K562 (cell line): Measurements from ENCODE around the gene CTXND1. TPM values are rescaled to one million over a fixed set of nuclear protein-coding genes. Genes with fewer than 3 reads are reported as not detected.

Source experiments
- ATAC-seq: fragments of 200-7000 bp; cut with Tn5 transposase; 3 replicates; pipeline ENCODE4 v1.9.1; 2020; ENCODE audit warnings: moderate library complexity
- BruUV-seq: library from RNA; stranded (reverse); fragments of 400-500 nt; replicated peaks from 2 replicates; lab custom pipeline; 2021; lab: Mats Ljungman, UMichigan
- CTCF ChIA-PET: fragments of 300-600 bp; formaldehyde crosslinking; extraction: SDS; loops from one replicate; lab custom pipeline; 2021; ENCODE audit warnings: low intra/inter-chr PET ratio; lab: Yijun Ruan, JAX
- POLR2A ChIA-PET: fragments of 300-600, 350-650 bp; sonication (Branson Sonifier 250); formaldehyde crosslinking; extraction: SDS; loops from one replicate; lab custom pipeline; 2021; ENCODE audit warnings: antibody characterized with exemption, inconsistent platforms; lab: Yijun Ruan, JAX
- DNase-seq, 4 experiments: peaks; one replicate each; pipeline versions ENCODE4 v3.0.0 to v3.0.0-alpha.2; 2011 to 2018; ENCODE audit warnings: low spot score in 3 of 4, mixed read lengths in 3 of 4; ENCODE audit errors: extremely low read depth in 1 of 4
- FAIRE-seq: peaks from 2 replicates; lab custom pipeline; 2011; peaks lifted over from hg19 to GRCh38; lab: Jason Lieb, UNC
- H2AFZ ChIP-seq: 2 replicates; pipeline ENCODE4 v1.6.0; 2011; ENCODE audit warnings: low read depth, low read length, control low read depth, inconsistent platforms
- H3K27ac ChIP-seq: fragments of 200-600 bp; 3 replicates; pipeline ENCODE4 v1.8.0; 2011; ENCODE audit warnings: low read depth, mild to moderate bottlenecking, control low read depth, inconsistent platforms, low read length, moderate library complexity, mixed read lengths; ENCODE audit errors: extremely low read depth
- H3K27me3 ChIP-seq, 2 experiments: fragments of 300-600 bp in 1 of 2; 2 replicates in 1 of 2; 3 replicates in 1 of 2; pipeline versions ENCODE4 v1.6.0 to v1.8.0; 2011; ENCODE audit warnings: inconsistent platforms in 2 of 2, low read length in 2 of 2, mild to moderate bottlenecking in 1 of 2, mixed read lengths in 1 of 2, moderate library complexity in 1 of 2; ENCODE audit not compliant: control insufficient read depth in 2 of 2, insufficient read depth in 2 of 2
- H3K36me3 ChIP-seq: fragments of 300-600 bp; 3 replicates; pipeline ENCODE4 v1.8.0; 2011; ENCODE audit warnings: mild to moderate bottlenecking, low read length, inconsistent platforms; ENCODE audit not compliant: control insufficient read depth, insufficient read depth
- H3K4me1 ChIP-seq, 2 experiments: fragments of 200-600 bp in 1 of 2; replicated peaks in 1 of 2; 2 replicates in 1 of 2; 3 replicates in 1 of 2; pipeline versions ENCODE4 v1.5.1 to v1.8.0; 2011; ENCODE audit warnings: inconsistent platforms in 2 of 2, low read length in 2 of 2, mild to moderate bottlenecking in 1 of 2, mixed read lengths in 1 of 2, moderate library complexity in 1 of 2; ENCODE audit not compliant: control insufficient read depth in 2 of 2, insufficient read depth in 2 of 2
- H3K4me2 ChIP-seq: 2 replicates; pipeline ENCODE4 v1.6.1; 2011; ENCODE audit warnings: low read length, control low read depth, inconsistent platforms, mixed read lengths; ENCODE audit not compliant: insufficient read depth
- H3K4me3 ChIP-seq: fragments of 200-600 bp; sonication (generic), shearing (Covaris generic); 2 replicates; pipeline ENCODE4 v1.5.1; 2016; ENCODE audit warnings: control low read depth, inconsistent platforms
- H3K79me2 ChIP-seq: fragments of 200-600 bp; 3 replicates; pipeline ENCODE4 v1.8.0; 2011; ENCODE audit warnings: low read length, inconsistent platforms; ENCODE audit not compliant: control insufficient read depth, insufficient read depth
- H3K9ac ChIP-seq, 2 experiments: 2 replicates each; pipeline versions ENCODE4 v1.6.0 to v1.6.1; 2011; ENCODE audit warnings: low read depth in 2 of 2, low read length in 2 of 2, control low read depth in 1 of 2, inconsistent platforms in 1 of 2, mild to moderate bottlenecking in 1 of 2, mixed read lengths in 1 of 2; ENCODE audit not compliant: insufficient read depth in 1 of 2
- H3K9me1 ChIP-seq: one replicate; pipeline ENCODE4 v1.6.0; 2011; ENCODE audit warnings: inconsistent platforms, mild to moderate bottlenecking, low read length, moderate library complexity; ENCODE audit not compliant: control insufficient read depth, insufficient read depth
- H3K9me3 ChIP-seq: replicated peaks from 2 replicates; pipeline ENCODE4 v1.5.1; 2011; ENCODE audit warnings: low read depth, low read length, inconsistent platforms; ENCODE audit not compliant: control insufficient read depth, insufficient read depth
- H4K20me1 ChIP-seq: replicated peaks from 2 replicates; pipeline ENCODE4 v1.6.1; 2011; ENCODE audit warnings: low read length, inconsistent platforms, mixed read lengths; ENCODE audit not compliant: control insufficient read depth, insufficient read depth
- CBX2 ChIP-seq: fragments of 200-600 bp; sonication (generic); IDR thresholded peaks from one replicate; pipeline ENCODE4 v1.6.1; 2012; ENCODE audit warnings: mild to moderate bottlenecking, low read length, inconsistent platforms; ENCODE audit not compliant: insufficient read depth, poor library complexity, severe bottlenecking
- CHD2 ChIP-seq: IDR thresholded peaks from 2 replicates; pipeline ENCODE4 v1.6.1; 2011; ENCODE audit warnings: low read depth, low read length
- HOXB6 ChIP-seq: fragments of 250-450 bp; sonication (Bioruptor Pico); IDR thresholded peaks from 2 replicates; pipeline ENCODE4 v1.5.1; 2022; ENCODE audit warnings: mild to moderate bottlenecking, borderline replicate concordance
- MAFG ChIP-seq: fragments of 450-650 bp; conservative IDR thresholded peaks from 2 replicates; pipeline ENCODE4 v1.6.1; 2016; ENCODE audit warnings: missing genetic modification characterization, missing compliant biosample characterization
- NR4A1 ChIP-seq, 2 experiments: fragments of 250-450 bp in 1 of 2; fragments of 450-650 bp in 1 of 2; sonication (Bioruptor Pico) in 1 of 2; IDR thresholded peaks; 2 replicates each; pipeline versions ENCODE4 v1.4.0 to v1.6.1; 2016 to 2020; ENCODE audit warnings: mild to moderate bottlenecking in 2 of 2, missing compliant biosample characterization in 1 of 2, missing genetic modification characterization in 1 of 2, moderate library complexity in 1 of 2
- RBBP5 ChIP-seq: fragments of 200-600 bp; sonication (generic); IDR thresholded peaks from 2 replicates; pipeline ENCODE4 v1.6.1; 2012; ENCODE audit warnings: borderline replicate concordance, mild to moderate bottlenecking, low read length, control low read depth, inconsistent platforms; ENCODE audit not compliant: insufficient read depth, poor library complexity, severe bottlenecking
- SREBF2 ChIP-seq: sonication (generic); formaldehyde crosslinking; IDR thresholded peaks from 2 replicates; pipeline ENCODE4 v1.4.0; 2020; ENCODE audit warnings: mild to moderate bottlenecking, missing genetic modification reagents
- TFAM ChIP-seq: fragments of 250-450 bp; sonication (Bioruptor Pico); conservative IDR thresholded peaks from 2 replicates; pipeline ENCODE4 v1.5.0; 2021; ENCODE audit warnings: mild to moderate bottlenecking, moderate library complexity
- TRIM28 ChIP-seq: fragments of 450-650 bp; IDR thresholded peaks from 2 replicates; pipeline ENCODE4 v1.6.1; 2017
- ZFP1 ChIP-seq: fragments of 450-650 bp; formaldehyde crosslinking; IDR thresholded peaks from 2 replicates; pipeline ENCODE4 v1.4.0; 2020; ENCODE audit warnings: mild to moderate bottlenecking, mixed read lengths
- ZNF263 ChIP-seq: sonication (generic); formaldehyde crosslinking; IDR thresholded peaks from 2 replicates; pipeline ENCODE4 v1.8.0; 2022; ENCODE audit warnings: mild to moderate bottlenecking, missing genetic modification reagents, borderline replicate concordance
- ZNF696 ChIP-seq: fragments of 250-450 bp; sonication (Bioruptor Pico); conservative IDR thresholded peaks from 2 replicates; pipeline ENCODE4 v1.4.0; 2020; ENCODE audit warnings: mild to moderate bottlenecking, moderate library complexity
- WGBS: fragments of 100-300 bp; shearing (Covaris generic); methylation state at CpG from one replicate; pipeline ENCODE4 v1.1.6; 2016; ENCODE audit warnings: low coverage, mixed read lengths; ENCODE audit not compliant: insufficient coverage; ENCODE audit errors: missing lambda C conversion rate; 5-methylcytosine and 5-hydroxymethylcytosine counted together
- in situ Hi-C: fragments of 300-500 bp; cut with MboI; formaldehyde crosslinking; loops from 4 replicates; pipeline ENCODE4 v1.15.0; 2018; ENCODE audit warnings: inconsistent platforms, mixed read lengths
- intact Hi-C: fragments of 100-400 bp; cut with micrococcal nuclease; formaldehyde crosslinking; loops from 2 replicates; pipeline ENCODE4 v1.14.2; 2022
- polyA plus RNA-seq, 8 experiments: library from polyadenylated mRNA; depleted of rRNA in 4 of 8; stranded (reverse) in 5 of 8; unstranded in 3 of 8; fragments of >200 nt; fragmentation: Nextera tagmentation in 2 of 8; fragmentation: Illumina TruSeq in 1 of 8; extraction: Ambion mirVana in 2 of 8; extraction: Trizol in 1 of 8; gene quantifications; 2 replicates each; pipeline versions ENCODE4 v1.2.1 to v1.2.3, GENCODE V29; 2011 to 2014; ENCODE audit warnings: inconsistent platforms in 1 of 8, missing spikeins in 1 of 8
- total RNA-seq, 7 experiments: library from RNA; depleted of rRNA in 6 of 7; stranded (reverse); fragments of >200 nt in 6 of 7; fragmentation: Illumina TruSeq in 2 of 7; extraction: Trizol in 2 of 7; gene quantifications; 2 replicates each; pipeline versions ENCODE4 v1.2.1 to v1.2.3, GENCODE V29; 2011 to 2021; ENCODE audit warnings: low replicate concordance in 1 of 7
- TF ChIP-seq, protein P1 (sequence below): sonication (generic); IDR thresholded peaks from 2 replicates; pipeline ENCODE4 v1.6.1; 2016
- TF ChIP-seq, protein P2 (sequence below), 2 experiments: fragments of 450-650 bp in 1 of 2; IDR thresholded peaks; 2 replicates each; pipeline ENCODE4 v1.6.1; 2011 to 2017; ENCODE audit warnings: low read depth in 2 of 2, antibody characterized with exemption in 1 of 2, borderline replicate concordance in 1 of 2, low read length in 1 of 2, mild to moderate bottlenecking in 1 of 2, mixed read lengths in 1 of 2; ENCODE audit not compliant: control insufficient read depth in 1 of 2
- TF ChIP-seq, protein P3 (sequence below): fragments of 450-650 bp; IDR thresholded peaks from 2 replicates; pipeline ENCODE4 v1.6.1; 2018; ENCODE audit not compliant: partially characterized antibody

CTXND1 gene
- total and polyA plus RNA-seq, 9 of the 15 experiments (the other 6 are each of a cell fraction or from before 2014, with no cell fraction given): 0.04 TPM; not detected in 7

DNA sequence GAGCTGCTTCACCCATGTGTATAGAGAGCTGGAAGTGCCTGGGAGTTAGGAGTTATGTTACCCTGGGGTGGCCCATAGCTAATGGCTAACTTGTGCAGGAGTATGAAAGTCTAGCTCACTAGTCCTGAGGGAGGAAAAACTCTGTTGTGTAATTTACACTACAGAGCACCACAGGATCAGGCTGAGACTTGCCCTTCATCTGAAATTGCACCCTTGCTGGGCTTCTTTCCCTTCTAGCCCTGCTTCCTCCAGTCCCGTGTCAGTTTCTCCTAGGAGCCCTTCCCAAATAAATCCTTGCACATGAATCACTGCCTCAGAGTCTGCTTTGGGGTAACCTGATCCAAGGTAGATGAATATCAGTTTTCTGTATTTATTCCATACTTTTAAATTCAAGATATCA is 40.0 kb downstream of the CTXND1 start:
- no peaks in the 10 kb centered on the region for H3K36me3 ChIP-seq
- no peaks in the 10 kb centered on the region for H3K4me1 ChIP-seq
- no peaks in the 10 kb centered on the region for H3K9me1 ChIP-seq
- H3K9me3 ChIP-seq: no peaks in the 10 kb centered on the region
- H3K4me2 ChIP-seq: no peak overlapping the region
- H3K79me2 ChIP-seq: no peaks in the 10 kb centered on the region
- intact Hi-C loops (no loop called here), in situ Hi-C loops (no loop called here)
- H4K20me1 ChIP-seq: no peaks in the 10 kb centered on the region
- ChIA-PET CTCF (no interaction called here), POLR2A (interaction anchor here (0.7 kb wide), 1 partner anchor 51 kb away, joined by 3 read pairs; no protein-coding TSS in a partner anchor)
- H2AFZ ChIP-seq: no peak overlapping the region
- 0% methylated on average over 1 of the region's 1 CpG for WGBS
- DNase-seq (no peak), ATAC-seq (no peak), FAIRE-seq (no peak)
- no peak overlapping the region for H3K9ac ChIP-seq
- no TSS peak for BruUV-seq
- H3K27ac ChIP-seq: no peak overlapping the region
- peaks cover 25 to 29% of the 10 kb centered on the region in 2 experiments; a peak in 4 of 5 replicates for H3K27me3 ChIP-seq
- no peak overlapping the region for H3K4me3 ChIP-seq
- TF ChIP-seq HOXB6 (no peak), CBX2 (no peak), MAFG (tag) (no peak), ZNF263 (CRISPR knock-in tag) (no peak), TRIM28 (no peak), RBBP5 (no peak), SREBF2 (no peak), CHD2 (no peak), TFAM (no peak), ZFP1 (no peak), NR4A1 (CRISPR knock-in tag; IDR thresholded peaks at IDR 0.05) (no peak), NR4A1 (tag; IDR thresholded peaks at IDR 0.05) (no peak), ZNF696 (CRISPR knock-in tag) (no peak)
- TF ChIP-seq, protein P1, sequence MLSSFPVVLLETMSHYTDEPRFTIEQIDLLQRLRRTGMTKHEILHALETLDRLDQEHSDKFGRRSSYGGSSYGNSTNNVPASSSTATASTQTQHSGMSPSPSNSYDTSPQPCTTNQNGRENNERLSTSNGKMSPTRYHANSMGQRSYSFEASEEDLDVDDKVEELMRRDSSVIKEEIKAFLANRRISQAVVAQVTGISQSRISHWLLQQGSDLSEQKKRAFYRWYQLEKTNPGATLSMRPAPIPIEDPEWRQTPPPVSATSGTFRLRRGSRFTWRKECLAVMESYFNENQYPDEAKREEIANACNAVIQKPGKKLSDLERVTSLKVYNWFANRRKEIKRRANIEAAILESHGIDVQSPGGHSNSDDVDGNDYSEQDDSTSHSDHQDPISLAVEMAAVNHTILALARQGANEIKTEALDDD: no peak
- TF ChIP-seq, protein P2, sequence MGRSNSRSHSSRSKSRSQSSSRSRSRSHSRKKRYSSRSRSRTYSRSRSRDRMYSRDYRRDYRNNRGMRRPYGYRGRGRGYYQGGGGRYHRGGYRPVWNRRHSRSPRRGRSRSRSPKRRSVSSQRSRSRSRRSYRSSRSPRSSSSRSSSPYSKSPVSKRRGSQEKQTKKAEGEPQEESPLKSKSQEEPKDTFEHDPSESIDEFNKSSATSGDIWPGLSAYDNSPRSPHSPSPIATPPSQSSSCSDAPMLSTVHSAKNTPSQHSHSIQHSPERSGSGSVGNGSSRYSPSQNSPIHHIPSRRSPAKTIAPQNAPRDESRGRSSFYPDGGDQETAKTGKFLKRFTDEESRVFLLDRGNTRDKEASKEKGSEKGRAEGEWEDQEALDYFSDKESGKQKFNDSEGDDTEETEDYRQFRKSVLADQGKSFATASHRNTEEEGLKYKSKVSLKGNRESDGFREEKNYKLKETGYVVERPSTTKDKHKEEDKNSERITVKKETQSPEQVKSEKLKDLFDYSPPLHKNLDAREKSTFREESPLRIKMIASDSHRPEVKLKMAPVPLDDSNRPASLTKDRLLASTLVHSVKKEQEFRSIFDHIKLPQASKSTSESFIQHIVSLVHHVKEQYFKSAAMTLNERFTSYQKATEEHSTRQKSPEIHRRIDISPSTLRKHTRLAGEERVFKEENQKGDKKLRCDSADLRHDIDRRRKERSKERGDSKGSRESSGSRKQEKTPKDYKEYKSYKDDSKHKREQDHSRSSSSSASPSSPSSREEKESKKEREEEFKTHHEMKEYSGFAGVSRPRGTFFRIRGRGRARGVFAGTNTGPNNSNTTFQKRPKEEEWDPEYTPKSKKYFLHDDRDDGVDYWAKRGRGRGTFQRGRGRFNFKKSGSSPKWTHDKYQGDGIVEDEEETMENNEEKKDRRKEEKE (IDR thresholded peaks at IDR 0.05; ENCODE audit: borderline replicate concordance in 1 of 2, control insufficient read depth in 1 of 2, low read depth in 2 of 2, low read length in 1 of 2): no peak
- TF ChIP-seq, protein P3, sequence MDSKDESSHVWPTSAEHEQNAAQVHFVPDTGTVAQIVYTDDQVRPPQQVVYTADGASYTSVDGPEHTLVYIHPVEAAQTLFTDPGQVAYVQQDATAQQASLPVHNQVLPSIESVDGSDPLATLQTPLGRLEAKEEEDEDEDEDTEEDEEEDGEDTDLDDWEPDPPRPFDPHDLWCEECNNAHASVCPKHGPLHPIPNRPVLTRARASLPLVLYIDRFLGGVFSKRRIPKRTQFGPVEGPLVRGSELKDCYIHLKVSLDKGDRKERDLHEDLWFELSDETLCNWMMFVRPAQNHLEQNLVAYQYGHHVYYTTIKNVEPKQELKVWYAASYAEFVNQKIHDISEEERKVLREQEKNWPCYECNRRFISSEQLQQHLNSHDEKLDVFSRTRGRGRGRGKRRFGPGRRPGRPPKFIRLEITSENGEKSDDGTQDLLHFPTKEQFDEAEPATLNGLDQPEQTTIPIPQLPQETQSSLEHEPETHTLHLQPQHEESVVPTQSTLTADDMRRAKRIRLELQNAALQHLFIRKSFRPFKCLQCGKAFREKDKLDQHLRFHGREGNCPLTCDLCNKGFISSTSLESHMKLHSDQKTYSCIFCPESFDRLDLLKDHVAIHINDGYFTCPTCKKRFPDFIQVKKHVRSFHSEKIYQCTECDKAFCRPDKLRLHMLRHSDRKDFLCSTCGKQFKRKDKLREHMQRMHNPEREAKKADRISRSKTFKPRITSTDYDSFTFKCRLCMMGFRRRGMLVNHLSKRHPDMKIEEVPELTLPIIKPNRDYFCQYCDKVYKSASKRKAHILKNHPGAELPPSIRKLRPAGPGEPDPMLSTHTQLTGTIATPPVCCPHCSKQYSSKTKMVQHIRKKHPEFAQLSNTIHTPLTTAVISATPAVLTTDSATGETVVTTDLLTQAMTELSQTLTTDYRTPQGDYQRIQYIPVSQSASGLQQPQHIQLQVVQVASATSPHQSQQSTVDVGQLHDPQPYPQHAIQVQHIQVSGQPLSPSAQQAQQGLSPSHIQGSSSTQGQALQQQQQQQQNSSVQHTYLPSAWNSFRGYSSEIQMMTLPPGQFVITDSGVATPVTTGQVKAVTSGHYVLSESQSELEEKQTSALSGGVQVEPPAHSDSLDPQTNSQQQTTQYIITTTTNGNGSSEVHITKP: no peak
